ENCODE results near the gene IRGM.

DNA sequence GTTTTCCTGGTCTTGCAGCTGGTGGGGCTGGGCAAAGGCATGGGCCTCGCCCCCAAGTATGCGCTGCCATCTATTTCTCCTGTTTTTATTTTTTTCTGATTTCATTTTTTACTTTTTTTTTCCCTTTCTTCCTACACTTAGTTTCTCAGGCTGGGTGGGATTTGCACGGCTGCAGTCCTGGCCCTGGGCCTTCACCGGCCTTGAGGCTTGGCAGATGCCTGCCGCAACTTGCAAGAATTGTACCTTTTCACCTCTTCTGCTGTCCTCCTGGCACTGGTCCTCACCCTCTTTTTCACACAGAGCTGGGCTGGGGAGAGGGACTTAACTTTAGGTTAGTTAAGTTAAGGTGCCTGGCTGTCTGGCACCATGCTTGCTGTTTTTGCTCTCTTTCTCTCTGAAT, 10.3 kb upstream of the IRGM start:
- no peak for TF ChIP-seq GATA2 (IDR thresholded peaks at IDR 0.05; ENCODE audit: low read depth, low read length)
- TF ChIP-seq GATA3 (IDR thresholded peaks at IDR 0.05; ENCODE audit: low read depth, low read length) = no peak
